Activated CD4-positive, alpha-beta memory T cell treated with anti-CD3 and anti-CD28 coated beads for 36 hours (primary cell): ENCODE results near the gene DR1. TPM values are rescaled to one million over a fixed set of nuclear protein-coding genes. Genes with fewer than 3 reads are reported as not detected.

ENCODE experiments used
- CTCF ChIA-PET: fragments of 350-600 bp; sonication (Branson Sonifier 250); formaldehyde crosslinking; loops from one replicate; lab custom pipeline; 2021; ENCODE audit warnings: antibody characterized with exemption, inconsistent platforms; lab: Charles Lee
- POLR2A ChIA-PET: fragments of 350-600 bp; sonication (Branson Sonifier 250); formaldehyde crosslinking; loops from one replicate; lab custom pipeline; 2021; ENCODE audit warnings: antibody characterized with exemption; lab: Charles Lee
- DNase-seq: peaks from one replicate; pipeline ENCODE4 v3.0.0-alpha.2; 2020
- H3K27ac Mint-ChIP-seq: one replicate; pipeline ENCODE4 v1.8.0; 2021; ENCODE audit warnings: mixed read lengths
- H3K27me3 Mint-ChIP-seq: one replicate; pipeline ENCODE4 v1.8.0; 2021; ENCODE audit warnings: mixed read lengths
- H3K36me3 Mint-ChIP-seq: one replicate; pipeline ENCODE4 v1.8.0; 2021; ENCODE audit warnings: mixed read lengths
- H3K4me1 Mint-ChIP-seq: one replicate; pipeline ENCODE4 v1.8.0; 2021; ENCODE audit warnings: low read depth, mixed read lengths
- H3K4me3 Mint-ChIP-seq: one replicate; pipeline ENCODE4 v1.8.0; 2021; ENCODE audit warnings: mild to moderate bottlenecking, mixed read lengths
- H3K9me3 Mint-ChIP-seq: one replicate; pipeline ENCODE4 v1.8.0; 2021; ENCODE audit warnings: mixed read lengths
- intact Hi-C: fragments of 100-400 bp; cut with micrococcal nuclease; formaldehyde crosslinking; loops from one replicate; pipeline ENCODE4 v1.15.1; 2023
- total RNA-seq, 2 experiments: library from RNA; stranded (reverse); gene quantifications; one replicate each; pipeline ENCODE4 v1.2.3, GENCODE V29; 2021

Gene DR1
- total RNA-seq, 2 experiments from 2014 or later: 74.9 to 77.4 TPM

DNA sequence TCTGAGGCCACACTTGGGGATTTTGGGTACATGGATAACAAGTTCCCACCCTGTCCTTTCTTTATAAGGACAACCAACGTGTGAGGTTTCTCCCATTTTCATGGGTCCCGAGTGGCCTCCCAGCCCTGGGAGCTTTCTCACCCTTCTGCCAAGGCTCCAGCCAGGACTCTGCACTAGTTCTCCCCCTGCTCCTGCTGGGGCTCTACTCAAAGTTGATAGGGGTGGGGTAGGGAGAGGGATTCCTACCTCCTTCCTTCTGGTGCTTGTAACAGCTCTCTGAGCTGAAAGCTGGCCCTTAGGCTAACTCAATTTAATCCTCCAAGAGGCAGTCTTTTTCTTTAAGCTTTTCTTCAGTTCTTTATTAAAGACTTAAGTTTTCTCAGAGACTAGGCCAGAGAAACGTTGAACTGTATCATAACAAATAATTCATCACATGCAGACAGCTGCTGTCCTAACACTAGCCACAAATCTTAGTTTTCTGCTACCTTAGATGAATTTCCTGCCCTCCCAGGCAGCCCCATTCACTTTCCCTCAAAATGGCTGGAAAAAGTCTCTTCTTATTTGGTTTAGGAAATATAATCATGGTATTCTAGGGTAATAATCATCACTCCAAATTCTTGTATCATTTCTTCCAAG lies 22.4 kb upstream of the DR1 start:
- H3K4me1 Mint-ChIP-seq: no peaks in the 10 kb centered on the region
- ChIA-PET CTCF (interaction anchor here (0.8 to 1.3 kb wide), 2 partner anchors 19 kb away, joined by 3 to 4 read pairs; no protein-coding TSS in a partner anchor), POLR2A (no interaction called here)
- intact Hi-C loops: no loop called here
- no peaks in the 10 kb centered on the region for H3K9me3 Mint-ChIP-seq
- H3K36me3 Mint-ChIP-seq: no peaks in the 10 kb centered on the region
- no peaks in the 10 kb centered on the region for H3K27me3 Mint-ChIP-seq
- DNase-seq: no peak
- H3K4me3 Mint-ChIP-seq: no peak overlapping the region
- H3K27ac Mint-ChIP-seq: no peak overlapping the region

DNA sequence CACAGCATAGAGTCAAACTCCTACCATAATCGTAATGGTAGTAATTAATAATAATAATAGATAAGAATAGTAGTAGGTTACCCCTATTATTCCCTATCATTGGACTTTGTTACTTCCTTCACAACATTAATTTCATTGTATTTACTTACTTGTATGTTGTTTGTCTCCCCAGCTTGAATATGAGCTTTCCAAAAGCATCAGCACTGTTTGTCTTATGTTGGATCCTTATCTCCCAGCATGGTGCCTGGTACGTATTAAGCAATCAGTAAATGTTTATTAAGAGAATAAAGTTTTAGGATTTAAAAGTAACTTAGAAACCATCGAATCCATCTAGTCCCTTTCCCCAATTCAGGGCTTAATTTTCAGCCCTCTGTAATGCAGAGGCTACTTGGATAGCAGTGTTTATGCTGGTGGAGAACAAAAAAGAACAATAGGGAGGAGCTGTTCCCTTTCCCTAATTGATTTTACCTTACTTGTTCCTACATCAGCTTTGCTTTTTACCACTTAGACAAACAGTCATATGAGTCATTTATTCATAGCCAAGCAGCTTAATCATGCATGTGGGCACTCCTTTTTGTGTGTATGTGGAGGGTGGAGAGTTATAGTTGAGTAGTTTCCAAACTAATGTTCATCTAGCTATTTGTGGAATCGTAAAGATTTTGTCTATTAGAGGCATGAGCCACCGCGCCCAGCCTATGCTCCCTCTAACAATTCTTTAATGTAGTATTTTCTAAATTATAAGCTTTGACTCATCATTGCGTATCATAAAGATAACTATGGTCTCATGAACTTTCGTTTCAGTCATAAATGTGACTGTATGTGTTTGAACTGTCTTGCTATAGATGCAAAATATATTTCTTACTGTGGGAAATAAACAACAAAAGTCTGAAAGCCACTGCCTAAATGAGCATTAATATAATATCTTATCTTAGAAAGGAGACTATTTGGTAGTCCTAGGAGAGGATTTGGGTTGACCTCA lies 20.9 kb upstream of the DR1 start:
- POLR2A ChIA-PET: no interaction called here
- no peaks in the 10 kb centered on the region for H3K9me3 Mint-ChIP-seq

DNA sequence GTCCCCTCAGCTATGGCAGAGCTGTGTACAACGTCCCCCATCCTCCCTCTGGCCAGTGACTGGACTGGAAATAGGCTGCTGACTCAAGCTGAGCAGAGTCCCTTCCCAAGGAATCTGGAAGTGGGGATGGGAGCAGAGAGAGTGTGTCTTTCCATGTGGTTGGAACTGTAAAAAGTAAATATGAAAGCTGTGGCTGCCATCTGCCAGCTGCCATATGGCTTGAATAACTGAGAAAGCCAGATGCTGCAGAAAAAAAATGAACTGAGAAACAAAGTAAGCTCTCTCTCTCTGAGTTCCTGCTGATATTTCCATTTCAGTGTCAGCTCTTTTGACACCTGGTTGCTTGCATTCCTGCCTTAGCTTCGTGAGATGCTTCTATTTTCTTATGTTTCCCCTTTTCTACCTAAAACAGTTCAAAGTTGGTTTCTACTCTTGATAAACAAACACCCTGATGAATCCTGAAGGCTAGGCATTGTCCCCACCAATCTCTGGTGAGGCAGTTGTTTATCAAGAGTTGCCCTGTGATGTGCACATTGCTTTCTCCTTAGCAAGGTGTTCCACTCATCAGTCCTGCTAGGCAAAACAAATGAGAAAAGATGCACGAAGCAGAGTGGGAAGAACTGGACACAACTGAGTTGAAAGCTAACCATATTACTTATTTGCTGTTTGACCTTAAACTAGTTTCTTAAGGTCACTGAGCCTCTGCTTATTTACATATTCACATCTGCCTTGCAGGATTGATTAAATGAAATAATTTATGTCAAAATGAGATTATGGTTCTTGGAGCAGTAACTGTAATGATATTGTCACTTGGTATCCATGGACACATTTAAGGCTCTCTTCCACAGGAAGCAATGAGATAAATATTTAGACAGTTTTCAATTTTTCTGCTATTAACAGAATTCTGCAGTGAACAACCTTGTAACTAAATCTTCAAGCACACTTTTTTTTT lies 16.6 kb upstream of the DR1 start:
- Mint-ChIP-seq H3K4me1 (no peaks in the 10 kb centered on the region), H3K36me3 (no peaks in the 10 kb centered on the region), H3K4me3 (no peak overlapping the region), H3K27me3 (no peaks in the 10 kb centered on the region), H3K9me3 (no peaks in the 10 kb centered on the region), H3K27ac (no peak overlapping the region)
- CTCF ChIA-PET: no interaction called here
- DNase-seq: no peak
- intact Hi-C loops: no loop called here
- POLR2A ChIA-PET: interaction anchor here (2.0 kb wide), 1 partner anchor 16 kb away, joined by 5 read pairs; the partner anchor contains the start of gene DR1

More for the DNA sequence above, 20.9 kb upstream of the DR1 start:
- DNase-seq: no peak
- intact Hi-C loops: no loop called here
- Mint-ChIP-seq H3K4me1 (no peaks in the 10 kb centered on the region), H3K36me3 (no peaks in the 10 kb centered on the region), H3K4me3 (no peak overlapping the region), H3K27me3 (no peaks in the 10 kb centered on the region), H3K27ac (no peak overlapping the region)
- CTCF ChIA-PET: interaction anchor here (1.1 kb wide), 1 partner anchor 20 kb away, joined by 7 read pairs; no protein-coding TSS in a partner anchor

DNA sequence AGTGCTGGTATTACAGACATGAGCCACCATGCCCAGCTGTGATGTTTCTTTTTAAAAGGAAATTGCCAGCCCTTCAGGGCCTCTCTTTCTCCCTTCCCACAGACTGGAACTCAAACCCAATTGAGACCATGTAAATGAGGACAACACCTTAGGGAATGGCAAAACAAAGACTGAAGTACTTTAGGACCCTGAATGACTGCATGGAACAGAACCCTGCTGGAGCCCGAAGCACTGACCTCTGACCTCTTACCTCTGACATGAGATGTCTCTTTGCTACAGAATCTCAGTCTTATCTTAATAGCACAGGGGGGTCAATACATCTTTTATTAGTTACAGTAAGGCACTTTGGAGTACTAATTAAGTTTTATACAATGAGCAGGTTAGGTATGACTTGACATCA lies 15.5 kb upstream of the DR1 start:
- no peaks in the 10 kb centered on the region for H3K4me1 Mint-ChIP-seq
- DNase-seq: no peak
- no peak overlapping the region for H3K4me3 Mint-ChIP-seq
- H3K36me3 Mint-ChIP-seq: no peaks in the 10 kb centered on the region
- no peak overlapping the region for H3K27ac Mint-ChIP-seq
- no peaks in the 10 kb centered on the region for H3K27me3 Mint-ChIP-seq
- no peaks in the 10 kb centered on the region for H3K9me3 Mint-ChIP-seq
- intact Hi-C loops: no loop called here
- ChIA-PET POLR2A (interaction anchor here (2.0 kb wide), 1 partner anchor 15 kb away, joined by 5 read pairs; the partner anchor contains the start of gene DR1), CTCF (no interaction called here)

DNA sequence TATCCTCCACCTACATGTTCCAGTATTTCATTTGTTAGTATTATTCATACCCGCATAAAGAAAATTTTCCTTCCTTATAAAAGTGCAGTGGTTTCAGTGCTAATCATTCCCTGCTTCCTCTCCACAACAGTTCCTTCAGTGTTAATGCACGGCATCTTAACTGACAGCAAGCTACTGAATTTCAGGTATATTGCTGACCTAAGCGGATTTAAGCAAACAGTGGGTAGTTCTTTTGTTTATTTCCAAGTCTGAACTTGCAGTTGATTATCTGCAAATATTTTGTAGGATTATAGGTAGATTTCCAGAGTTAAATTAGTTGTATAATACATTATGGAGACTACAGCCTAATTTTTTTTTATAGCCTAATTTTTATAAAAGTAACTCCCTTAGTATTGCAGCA lies 15.1 kb upstream of the DR1 start:
- intact Hi-C loops: no loop called here
- Mint-ChIP-seq H3K27me3 (no peaks in the 10 kb centered on the region), H3K4me1 (no peaks in the 10 kb centered on the region), H3K27ac (no peak overlapping the region), H3K9me3 (no peaks in the 10 kb centered on the region), H3K4me3 (no peak overlapping the region), H3K36me3 (no peaks in the 10 kb centered on the region)
- ChIA-PET POLR2A (no interaction called here), CTCF (no interaction called here)
- DNase-seq: no peak

DNA sequence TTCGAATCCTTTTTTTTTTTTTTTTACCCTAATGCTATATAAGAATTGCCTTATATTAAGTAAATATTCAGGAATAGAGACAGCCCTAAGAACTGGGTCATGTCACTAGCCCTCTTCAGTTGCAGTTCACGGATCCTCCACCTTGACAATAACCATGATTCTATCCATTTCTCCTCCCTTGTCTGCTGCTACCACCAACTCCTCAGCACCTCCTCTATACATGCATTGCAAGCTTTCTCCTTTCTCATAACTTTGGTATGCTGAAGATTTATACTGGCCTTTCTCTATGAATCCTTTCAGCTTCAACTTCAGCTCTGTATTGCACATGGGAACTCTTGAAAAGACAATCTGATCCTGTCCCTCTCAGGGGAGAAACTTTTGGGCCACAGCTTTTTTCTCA lies 14.3 kb upstream of the DR1 start:
- peaks cover 2% of the 10 kb centered on the region for H3K4me1 Mint-ChIP-seq
- ChIA-PET POLR2A (no interaction called here), CTCF (interaction anchor here (0.7 kb wide), 1 partner anchor 27 kb away, joined by 3 read pairs; no protein-coding TSS in a partner anchor)
- no peak for DNase-seq
- intact Hi-C loops: no loop called here
- no peak overlapping the region for H3K4me3 Mint-ChIP-seq
- no peaks in the 10 kb centered on the region for H3K27me3 Mint-ChIP-seq
- H3K36me3 Mint-ChIP-seq: no peaks in the 10 kb centered on the region
- no peak overlapping the region for H3K27ac Mint-ChIP-seq
- H3K9me3 Mint-ChIP-seq: no peaks in the 10 kb centered on the region

DNA sequence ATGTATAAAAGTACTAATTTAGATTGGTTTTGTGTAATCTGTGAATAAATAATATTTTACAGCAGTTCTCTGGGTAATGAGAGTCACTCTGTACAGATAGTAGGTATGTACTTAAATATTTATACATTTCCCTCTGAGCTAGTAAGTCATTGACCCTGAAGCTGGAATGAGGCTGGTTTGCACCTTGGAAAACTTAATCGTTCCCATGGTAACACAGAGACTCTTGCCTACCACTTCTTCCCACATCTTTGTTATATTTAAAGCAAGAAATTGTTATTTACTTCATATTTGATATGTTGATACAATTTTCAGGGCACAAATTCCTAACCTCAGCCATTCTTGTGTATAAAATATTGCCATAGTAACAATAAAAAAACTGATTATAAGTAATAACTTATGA lies 13.3 kb upstream of the DR1 start:
- no peak for DNase-seq
- peaks cover 4% of the 10 kb centered on the region for H3K36me3 Mint-ChIP-seq
- no peak overlapping the region for H3K27ac Mint-ChIP-seq
- no peak overlapping the region for H3K4me3 Mint-ChIP-seq
- intact Hi-C loops: no loop called here
- ChIA-PET CTCF (no interaction called here), POLR2A (no interaction called here)
- peaks cover 8% of the 10 kb centered on the region for H3K4me1 Mint-ChIP-seq
- no peaks in the 10 kb centered on the region for H3K9me3 Mint-ChIP-seq
- H3K27me3 Mint-ChIP-seq: no peaks in the 10 kb centered on the region

DNA sequence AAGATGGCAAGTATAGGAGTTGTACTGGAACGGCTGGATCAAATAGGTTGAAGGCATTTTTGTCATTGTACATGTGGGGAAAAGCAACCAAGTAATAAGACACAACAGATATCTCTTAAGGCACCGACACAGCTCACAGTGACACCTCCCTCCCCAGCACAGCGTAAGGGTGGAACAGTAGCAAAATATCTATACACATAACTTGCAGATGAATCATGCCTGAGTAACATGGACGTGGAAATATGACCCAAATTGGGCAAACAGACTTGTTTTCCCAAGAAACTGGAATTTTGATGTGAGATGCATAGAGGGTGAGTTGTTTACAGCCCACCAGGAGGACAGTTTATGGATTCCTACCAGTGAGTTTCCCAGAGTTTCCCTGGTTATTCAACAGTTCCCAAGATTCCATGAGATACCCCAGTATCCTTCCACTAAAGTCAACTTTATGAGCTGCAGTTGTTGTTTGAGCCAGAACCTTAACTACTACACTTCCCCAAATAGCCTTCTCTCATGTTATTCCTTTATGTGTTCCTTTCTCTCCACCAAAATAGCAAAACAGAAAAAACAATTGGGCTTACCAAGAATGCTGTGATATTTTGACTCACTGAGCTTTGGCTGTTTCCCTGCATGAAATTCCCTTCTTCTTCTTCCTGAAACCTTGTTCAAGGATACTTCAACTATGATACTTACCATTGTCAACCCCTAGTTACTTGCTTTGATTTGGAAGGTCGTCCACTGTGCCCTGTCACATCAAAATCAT lies 7.1 kb upstream of the DR1 start:
- Mint-ChIP-seq H3K27me3 (no peaks in the 10 kb centered on the region), H3K36me3 (peaks cover 18% of the 10 kb centered on the region), H3K4me3 (no peak overlapping the region), H3K27ac (no peak overlapping the region), H3K4me1 (peaks cover 16% of the 10 kb centered on the region), H3K9me3 (no peaks in the 10 kb centered on the region)
- ChIA-PET CTCF (interaction anchor here (1.1 to 1.2 kb wide), 2 partner anchors 34 to 506 kb away, joined by 3 to 7 read pairs; no protein-coding TSS in a partner anchor), POLR2A (no interaction called here)
- DNase-seq: no peak
- intact Hi-C loops: no loop called here

DNA sequence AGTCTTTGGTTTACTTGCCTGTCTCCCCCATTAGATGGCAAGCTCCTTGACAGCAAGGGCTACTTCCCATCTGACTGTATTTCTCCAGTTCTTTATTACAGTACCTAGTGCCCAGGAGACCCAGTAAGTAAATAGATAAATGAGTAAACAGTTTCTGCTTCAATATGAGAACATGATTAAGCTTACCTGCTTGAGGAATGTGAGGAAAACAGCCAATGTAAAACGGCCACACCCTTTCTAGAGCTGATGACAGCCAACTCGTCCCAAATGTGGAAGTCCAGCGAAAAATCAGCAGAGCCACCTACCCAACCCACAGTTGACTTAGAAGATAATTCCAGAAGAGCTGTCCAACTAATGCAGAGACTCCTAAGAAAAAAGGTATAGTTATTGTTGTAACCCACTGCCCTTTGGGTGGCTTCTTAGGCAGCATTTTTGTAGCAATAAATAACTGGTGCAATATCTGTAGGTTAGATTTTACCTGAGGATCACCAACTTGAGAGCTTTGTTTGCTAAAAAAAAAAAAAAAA lies 6.5 kb upstream of the DR1 start:
- Mint-ChIP-seq H3K9me3 (no peaks in the 10 kb centered on the region), H3K4me3 (no peak overlapping the region), H3K36me3 (peaks cover 18% of the 10 kb centered on the region), H3K27ac (no peak overlapping the region), H3K27me3 (no peaks in the 10 kb centered on the region), H3K4me1 (peaks cover 16% of the 10 kb centered on the region)
- intact Hi-C loops: no loop called here
- no peak for DNase-seq
- ChIA-PET CTCF (interaction anchor here (1.1 to 1.2 kb wide), 2 partner anchors 35 to 505 kb away, joined by 3 to 7 read pairs; no protein-coding TSS in a partner anchor), POLR2A (no interaction called here)

DNA sequence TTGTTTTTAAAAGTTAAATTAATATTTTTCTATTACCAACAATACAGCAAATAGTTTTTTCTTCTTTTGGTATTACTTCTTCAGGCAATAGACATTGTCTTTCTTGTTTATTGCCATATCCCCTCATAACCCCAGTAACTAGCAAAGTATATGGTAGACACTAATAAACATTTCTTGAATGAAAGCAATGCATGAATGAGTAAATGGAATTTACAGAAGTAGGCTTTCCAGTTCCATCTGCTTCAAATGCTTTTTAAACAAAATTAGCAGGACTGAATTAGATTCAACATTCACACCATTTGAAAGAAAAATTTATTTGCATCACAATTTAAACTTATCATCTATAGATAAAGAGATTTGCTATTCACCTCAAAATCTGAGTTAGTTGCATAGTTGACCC lies 5.6 kb upstream of the DR1 start:
- Mint-ChIP-seq H3K4me3 (no peak overlapping the region), H3K27ac (no peak overlapping the region), H3K9me3 (no peaks in the 10 kb centered on the region), H3K27me3 (no peaks in the 10 kb centered on the region), H3K36me3 (peaks cover 18% of the 10 kb centered on the region), H3K4me1 (peaks cover 19% of the 10 kb centered on the region)
- CTCF ChIA-PET: interaction anchor here (1.1 kb wide), 1 partner anchor 36 kb away, joined by 6 read pairs; no protein-coding TSS in a partner anchor
- POLR2A ChIA-PET: no interaction called here
- DNase-seq: no peak
- intact Hi-C loops: no loop called here
